G401 (cell line): ENCODE results near the gene TRAPPC8. TPM values are rescaled to one million over a fixed set of nuclear protein-coding genes. Genes with fewer than 3 reads are reported as not detected.
"Not testable (repeated sequence)": the region's sequence is repeated elsewhere in the genome, so short reads cannot be mapped to it uniquely, and the experiment has no call there.

Source experiments
- DNase-seq: peaks from one replicate; pipeline ENCODE4 v3.0.0-alpha.2; 2015; ENCODE audit warnings: low spot score
- in situ Hi-C: cut with HindIII; loops from 2 replicates; pipeline ENCODE4 v1.10.0; 2016; ENCODE audit warnings: low sequenced_read_pairs, mixed read lengths
- total RNA-seq: library from RNA; depleted of rRNA; stranded (reverse); fragments of >200 nt; shearing (Covaris generic); gene quantifications from 2 replicates; pipeline ENCODE4 v1.2.3, GENCODE V29; 2014; rRNA removed

Gene TRAPPC8
- total RNA-seq, result 35.2 and 65.8 TPM in 2 replicates

- in situ Hi-C loops, result no loop called here
- peak; percentile 99 for DNase-seq
These were observed at the start of gene TRAPPC8 for GRCh38 chr18:31942999-31943877. Gene TRAPPC8 (minus strand): TSS chr18:31943128. CDS start chr18:31942764, 364 bp downstream.

DNA sequence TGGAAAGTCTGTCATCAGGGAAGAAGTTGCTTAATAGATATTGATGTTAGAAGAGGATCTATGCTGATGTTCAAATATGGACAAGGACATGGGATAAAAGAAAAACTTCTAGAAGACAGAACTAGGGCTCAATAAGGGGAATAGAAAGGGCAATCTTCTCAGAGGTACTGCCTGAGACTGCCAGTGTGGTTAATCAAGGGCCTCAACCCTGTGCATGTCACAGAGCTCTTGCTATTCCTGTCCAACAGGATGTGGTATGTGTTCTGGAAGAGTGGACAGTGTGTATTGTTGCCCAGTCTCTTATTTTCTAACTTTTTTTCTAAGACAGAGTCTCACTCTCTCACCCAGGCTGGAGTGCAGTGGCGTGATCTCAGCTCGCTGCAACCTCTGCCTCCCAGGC, 47.9 kb upstream of the TRAPPC8 start:
- no peak for DNase-seq
- in situ Hi-C loops, result no loop called here

DNA sequence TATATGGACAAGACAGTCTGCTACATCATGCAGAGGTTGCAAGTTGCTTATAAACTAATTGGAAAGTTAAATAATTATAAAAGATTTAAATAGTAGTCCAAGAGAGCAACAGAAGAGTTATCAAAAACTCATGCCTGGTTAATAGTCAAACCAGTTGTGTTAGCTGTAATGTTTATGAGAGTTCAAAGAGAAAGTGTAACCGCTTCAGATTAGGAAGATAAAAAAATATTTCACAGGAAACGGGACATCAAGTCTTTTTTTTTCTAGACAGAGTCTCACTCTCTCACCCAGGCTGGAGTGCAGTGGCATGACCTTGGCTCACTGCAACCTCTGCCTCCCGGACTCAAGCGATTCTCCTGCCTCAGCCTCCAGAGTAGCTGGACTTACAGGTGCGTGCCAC, 41.0 kb upstream of the TRAPPC8 start:
- DNase-seq, result no peak
- in situ Hi-C loops, result no loop called here

GRCh38 chr18:31983020-31983419, 40.1 kb upstream of the TRAPPC8 start:
- DNase-seq, result no peak
- in situ Hi-C loops, result no loop called here

DNA sequence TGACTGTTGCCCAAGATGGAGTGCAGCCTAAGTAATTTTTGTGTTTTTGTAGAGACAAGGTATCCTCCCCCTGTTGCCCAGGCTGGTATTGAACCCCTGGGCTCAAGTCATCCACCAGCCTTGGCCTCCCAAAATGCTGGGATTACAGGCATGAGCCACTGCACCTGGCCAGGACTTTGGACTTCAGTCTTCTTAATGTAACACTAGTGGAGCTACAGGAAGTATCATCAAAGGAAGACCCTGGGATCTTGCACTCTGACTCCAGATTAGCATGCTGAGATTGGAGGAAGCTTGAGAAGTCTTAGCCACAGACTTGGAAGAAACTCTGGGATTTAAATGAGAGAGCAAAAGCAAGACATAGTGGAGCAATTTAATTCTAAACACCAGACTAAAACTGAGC, 37.9 kb upstream of the TRAPPC8 start:
- in situ Hi-C loops, result no loop called here
- DNase-seq, result no peak

DNA sequence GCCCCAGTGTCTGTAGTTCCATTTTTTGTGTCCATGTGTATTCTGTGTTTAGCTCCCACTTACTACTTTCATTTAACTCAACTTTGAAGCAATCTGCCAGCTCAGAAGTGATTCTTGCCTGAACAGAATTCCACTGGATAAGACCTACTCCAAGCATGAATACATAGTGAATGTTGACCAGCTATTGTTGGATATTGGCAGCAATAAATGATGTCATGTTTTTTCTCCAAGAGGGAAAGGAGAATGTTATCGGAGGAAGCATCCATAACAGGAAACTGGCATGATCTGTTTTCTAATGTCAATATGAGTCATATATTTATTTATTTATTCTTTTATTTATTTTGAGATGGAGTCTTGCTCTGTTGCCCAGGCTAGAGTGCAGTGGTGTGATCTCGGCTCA, 36.8 kb upstream of the TRAPPC8 start:
- DNase-seq, result no peak
- in situ Hi-C loops, result no loop called here

GRCh38 chr18:31978616-31979015, 35.7 kb upstream of the TRAPPC8 start:
- in situ Hi-C loops, result no loop called here
- no peak for DNase-seq

DNA sequence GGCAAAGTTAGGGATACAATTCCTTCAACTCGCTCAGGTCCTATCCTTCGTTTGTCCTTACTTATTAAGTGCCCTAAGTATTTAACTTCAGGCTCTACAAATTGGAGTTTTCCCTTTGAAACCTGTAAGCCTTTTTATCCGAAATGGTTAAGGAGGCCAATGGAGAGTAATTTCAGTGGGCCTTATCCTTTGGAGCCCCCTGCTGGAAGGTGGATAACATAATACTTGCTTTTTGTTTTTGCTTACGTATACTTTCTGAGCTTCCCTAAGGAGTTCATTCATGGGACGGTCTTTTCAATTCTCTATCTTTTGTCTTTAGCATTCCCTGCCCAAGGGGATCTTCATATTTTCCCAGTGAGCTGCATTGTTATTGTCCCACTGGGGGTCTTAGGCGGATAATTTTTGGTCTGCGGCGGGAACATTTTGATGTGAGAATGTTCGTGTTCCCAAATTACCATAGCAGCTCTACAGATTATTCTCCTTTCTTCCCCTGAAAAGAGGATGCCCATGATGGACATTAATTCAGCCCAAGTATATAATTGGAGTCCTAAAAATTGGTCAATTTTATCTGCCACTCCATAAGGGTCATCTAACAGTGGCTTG, 34.4 kb upstream of the TRAPPC8 start:
- in situ Hi-C loops, result no loop called here
- peak; percentile 64 for DNase-seq

DNA sequence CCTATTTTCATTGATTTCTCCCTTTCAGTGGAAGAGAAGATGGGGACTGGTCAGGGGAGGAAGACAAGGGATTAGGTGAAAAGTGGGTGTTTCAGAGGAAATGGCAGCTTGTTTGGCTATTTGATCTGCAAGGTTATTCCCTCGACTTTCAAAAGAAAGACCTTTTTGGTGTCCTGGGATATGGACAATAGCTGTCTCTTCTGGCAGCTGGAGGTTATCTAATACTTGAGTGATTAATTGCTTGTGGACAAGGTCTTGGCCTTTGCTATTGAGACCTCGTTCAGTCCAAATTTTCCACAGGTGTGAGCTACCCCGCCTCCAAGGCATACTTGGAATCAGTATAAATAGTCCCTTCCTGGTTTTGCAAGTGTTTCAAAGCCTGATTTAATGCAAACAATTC, 33.3 kb upstream of the TRAPPC8 start:
- DNase-seq, result no peak
- in situ Hi-C loops, result no loop called here

GRCh38 chr18:31973929-31974546, 31.1 kb upstream of the TRAPPC8 start:
- in situ Hi-C loops, result no loop called here
- DNase-seq, result no peak

GRCh38 chr18:31970617-31971016, 27.7 kb upstream of the TRAPPC8 start:
- no peak for DNase-seq
- in situ Hi-C loops, result no loop called here

DNA sequence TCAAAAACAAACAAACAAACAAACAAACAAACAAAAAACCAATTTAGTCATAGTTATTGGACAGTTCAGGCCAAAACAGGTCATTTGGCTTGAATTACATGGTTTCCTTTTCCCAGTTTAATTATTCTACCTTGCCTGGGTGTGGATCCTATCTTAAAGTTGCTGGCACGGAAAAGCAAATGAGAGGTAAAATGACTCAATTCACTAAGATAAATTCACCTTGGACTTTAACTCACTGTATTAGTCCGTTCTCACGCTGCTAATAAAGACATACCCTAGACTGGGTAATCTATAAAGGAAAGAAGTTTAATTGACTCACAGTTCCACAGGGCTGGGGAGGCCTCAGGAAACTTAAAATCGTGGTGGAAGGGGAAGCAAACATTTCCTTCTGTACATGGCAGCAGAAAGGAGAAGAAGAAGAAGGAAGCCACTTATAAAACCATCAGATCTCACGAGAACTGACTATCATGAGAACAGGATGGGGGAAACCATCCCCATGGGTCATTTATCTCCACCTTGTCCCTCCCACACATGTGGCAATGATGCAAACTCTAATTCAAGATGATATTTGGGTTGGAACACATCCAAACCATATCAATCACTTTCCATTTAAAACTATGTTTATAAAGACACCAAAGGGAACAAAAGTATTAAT, 22.5 kb upstream of the TRAPPC8 start:
- in situ Hi-C loops, result no loop called here

DNA sequence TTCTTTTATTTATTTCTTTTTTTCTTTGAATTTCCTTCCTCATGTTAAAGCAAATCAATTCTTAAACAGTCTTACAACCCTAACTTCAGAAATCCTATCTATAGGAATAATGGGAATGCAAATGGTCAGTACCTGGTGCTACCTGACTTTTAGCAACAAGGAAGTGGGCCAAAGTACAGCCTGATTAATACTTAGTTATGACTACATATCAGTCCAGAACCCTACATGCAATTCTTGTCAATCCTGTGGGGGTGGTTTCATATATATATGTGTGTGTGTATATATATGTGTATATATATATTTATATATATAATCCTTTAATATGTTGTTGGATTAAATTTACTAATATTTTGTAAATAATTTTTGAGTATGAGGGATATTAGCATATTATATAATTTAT, 14.8 kb upstream of the TRAPPC8 start:
- DNase-seq, result no peak
- in situ Hi-C loops, result no loop called here

More for the DNA sequence above, 22.5 kb upstream of the TRAPPC8 start:
- DNase-seq, result no peak

GRCh38 chr18:31954349-31954748, 11.4 kb upstream of the TRAPPC8 start:
- in situ Hi-C loops, result no loop called here
- no peak for DNase-seq

GRCh38 chr18:31953699-31954098, 10.8 kb upstream of the TRAPPC8 start:
- DNase-seq, in situ Hi-C loops: not testable (repeated sequence)

- in situ Hi-C loops, result no loop called here
- no peak for DNase-seq
These were observed 9.3 kb upstream of the TRAPPC8 start for GRCh38 chr18:31952223-31952622.

GRCh38 chr18:31950583-31950982, 7.7 kb upstream of the TRAPPC8 start:
- DNase-seq, result no peak
- in situ Hi-C loops, result no loop called here

DNA sequence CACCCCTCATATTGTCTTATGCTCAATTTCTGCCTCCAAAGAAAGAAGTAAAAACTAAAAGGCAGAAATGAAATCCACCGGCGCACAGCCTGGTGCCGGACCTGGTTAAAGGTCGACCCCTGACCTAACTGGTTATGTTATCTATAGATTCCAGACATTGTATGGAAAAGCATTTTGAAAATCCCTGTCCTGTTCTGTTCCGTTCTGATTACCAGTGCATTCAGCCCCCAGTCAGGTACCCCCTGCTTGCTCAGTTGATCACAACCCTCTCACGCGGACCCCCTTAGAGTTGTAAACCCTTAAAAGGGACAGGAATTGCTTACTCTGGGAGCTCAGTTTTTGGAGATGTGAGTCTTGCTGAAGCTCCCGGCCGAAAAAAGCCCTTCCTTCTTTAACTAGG, 5.4 kb upstream of the TRAPPC8 start:
- in situ Hi-C loops, result not testable (repeated sequence)

DNA sequence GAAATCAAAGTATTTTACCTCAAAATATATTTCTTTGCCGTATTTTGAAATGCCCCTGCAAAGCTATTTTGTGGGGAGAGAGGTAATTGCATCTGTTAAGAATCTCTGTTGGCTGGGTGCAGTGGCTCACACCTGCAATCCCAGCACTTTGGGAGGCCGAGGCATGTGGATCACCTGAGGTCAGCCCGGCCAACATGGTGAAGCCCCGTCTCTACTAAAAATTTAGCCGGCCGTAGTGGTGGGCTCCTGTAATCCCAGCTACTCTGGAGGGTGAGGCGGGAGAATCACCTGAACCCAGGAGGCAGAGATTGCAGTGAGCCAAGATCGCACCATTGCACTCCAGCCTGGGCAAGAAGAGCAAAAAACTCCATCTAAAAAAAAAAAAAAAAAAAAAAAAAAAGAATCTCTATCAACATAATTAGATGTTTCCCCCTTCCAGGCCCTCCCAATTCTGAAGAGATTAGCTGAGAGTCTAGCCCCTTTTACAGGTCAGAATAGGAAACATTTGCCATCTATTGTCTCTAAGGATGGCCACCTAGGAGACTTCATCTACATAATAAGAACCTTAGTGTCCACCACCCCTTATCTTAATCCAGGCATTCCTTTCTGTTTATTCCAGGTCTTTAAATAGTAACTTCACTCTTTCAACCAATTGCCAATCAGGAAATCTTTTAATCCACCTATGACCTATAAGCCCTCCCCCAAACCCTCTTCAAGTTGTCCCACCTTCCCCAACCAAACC, 3.5 kb upstream of the TRAPPC8 start:
- in situ Hi-C loops, result no loop called here
- DNase-seq, result no peak

More for the DNA sequence above, 5.4 kb upstream of the TRAPPC8 start:
- not testable (repeated sequence) for DNase-seq
